Measurements from ENCODE around the gene BFAR. TPM values are rescaled to one million over a fixed set of nuclear protein-coding genes. Genes with fewer than 3 reads are reported as not detected.
"Not testable (repeated sequence)": the region's sequence is repeated elsewhere in the genome, so short reads cannot be mapped to it uniquely, and the experiment has no call there.

Gene BFAR
- total RNA-seq, 1 donor from 2014 or later, result 60.8 TPM

DNA sequence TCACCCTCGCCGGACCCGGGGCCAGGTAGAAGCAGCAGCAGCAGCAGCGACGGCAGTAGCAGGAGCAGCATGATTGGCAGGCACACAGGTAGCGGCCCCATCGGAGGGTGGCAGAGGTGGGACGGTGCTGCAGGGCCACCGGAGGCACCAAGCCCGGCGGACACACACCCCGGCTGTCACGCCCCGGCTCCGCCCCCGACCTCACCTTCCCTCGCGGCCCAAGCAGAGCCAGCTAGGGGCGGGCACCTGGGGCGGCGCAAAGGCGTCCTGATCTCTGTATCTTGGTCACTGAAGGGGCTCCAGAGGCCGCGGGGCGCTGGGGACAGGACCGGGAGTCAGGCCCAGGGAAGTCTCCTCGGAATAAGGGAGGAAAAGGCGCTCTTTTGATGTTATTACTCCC, 61.4 kb downstream of the BFAR start, which contains the start of gene PLA2G10:
Gene PLA2G10, minus strand, starts transcription at position 180 of the 400 bp plus-strand sequence. Its CDS starts 79 bp downstream, at position 101.
- DNase-seq (ENCODE audit: low read depth in 2 of 2), result not testable (repeated sequence)

DNA sequence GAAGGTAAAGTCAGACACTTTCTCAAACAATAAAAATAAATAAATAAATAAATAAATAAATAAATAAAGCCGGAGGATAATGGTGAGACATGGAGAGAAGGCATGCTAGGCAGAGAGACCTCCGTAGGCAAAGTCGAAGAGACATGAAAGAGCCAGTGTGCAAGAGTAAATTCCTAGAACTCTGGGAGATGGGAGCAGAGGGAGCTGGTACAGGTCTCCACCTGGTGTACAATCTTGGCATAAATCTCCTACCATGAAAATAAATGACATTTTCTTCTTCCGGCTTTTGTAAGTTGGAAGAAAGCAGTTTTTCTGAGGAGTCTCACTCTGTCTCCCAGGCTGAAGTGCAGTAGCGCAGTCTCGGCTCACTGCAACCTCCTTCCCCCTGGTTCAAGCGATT, 69.1 kb downstream of the BFAR start:
- not testable (repeated sequence) for DNase-seq (ENCODE audit: low read depth in 2 of 2)

DNA sequence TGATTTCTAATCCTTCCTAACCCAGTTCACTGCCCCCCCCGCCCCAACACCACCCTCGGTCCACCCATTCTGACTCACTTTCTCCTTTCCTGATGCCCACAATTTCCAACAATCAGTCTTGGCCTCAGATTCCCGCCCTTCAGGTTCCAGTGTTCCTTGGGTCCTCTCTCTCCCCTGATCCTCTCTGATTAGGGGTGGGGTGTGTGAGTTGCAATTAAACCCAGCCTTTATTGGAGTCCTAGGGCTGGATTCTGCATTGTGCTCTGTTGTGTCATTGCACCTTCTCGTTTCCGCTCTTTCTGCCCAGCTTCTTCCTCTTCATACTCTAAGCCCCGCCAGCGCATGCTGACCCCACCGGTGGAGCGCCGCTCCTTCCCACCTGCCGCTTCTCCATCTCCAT, 69.9 kb downstream of the BFAR start:
- not testable (repeated sequence) for DNase-seq (ENCODE audit: low read depth in 2 of 2)

DNA sequence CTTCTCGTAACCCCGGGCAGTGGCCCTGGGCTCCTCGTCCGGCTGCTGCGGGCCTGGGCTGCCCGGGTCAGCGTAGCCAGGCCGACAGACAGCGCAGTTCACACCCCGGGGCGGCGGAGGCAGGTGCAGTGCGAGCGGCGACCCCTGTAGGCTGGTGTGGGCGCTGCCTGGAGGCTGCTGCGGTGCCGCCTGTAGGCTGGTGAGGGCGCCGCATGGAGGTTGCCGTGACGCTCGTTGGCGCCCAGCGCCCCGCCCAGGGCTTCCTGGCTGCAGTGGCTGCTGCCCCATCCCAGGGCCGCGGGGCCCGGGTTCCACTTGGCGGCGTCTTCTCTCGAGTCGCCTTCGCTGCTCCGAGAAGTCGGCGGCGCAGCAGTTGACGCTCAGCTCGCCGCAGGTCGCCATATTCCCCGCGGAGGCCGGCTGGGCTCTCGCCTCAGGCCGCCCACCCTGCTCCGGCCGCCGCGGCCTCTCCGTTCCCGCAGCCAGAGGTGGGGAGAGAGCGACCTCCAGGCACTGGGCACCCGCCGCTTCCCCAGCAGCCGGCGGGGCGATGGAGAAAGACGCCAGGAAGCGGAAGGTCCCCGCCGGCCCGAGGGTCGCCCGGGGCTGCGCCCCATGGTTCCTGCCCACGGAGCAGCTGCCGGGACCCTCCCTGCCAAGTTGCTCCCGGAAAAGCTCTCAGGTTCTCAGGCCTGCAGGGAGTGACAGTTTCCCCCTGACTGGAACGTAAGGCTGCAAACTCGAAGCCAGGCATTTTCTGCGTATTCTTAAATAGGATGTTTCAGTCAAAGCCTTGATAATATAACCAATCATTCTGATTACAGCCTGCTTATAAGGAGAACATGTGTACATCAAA, 70.6 kb downstream of the BFAR start, which contains the start of gene NPIPA3:
Gene NPIPA3, plus strand, starts transcription at position 256 of the 856 bp plus-strand sequence. CDS start 5,533 bp downstream, outside the sequence.
- DNase-seq (ENCODE audit: low read depth in 2 of 2), result not testable (repeated sequence)

Other genes with a start within 250 kb of the BFAR start
- gene PARN, start 2.7 kb upstream of the BFAR start, total RNA-seq, result 16.4 and 18.9 TPM in 2 replicates
- gene PLA2G10, start 61.4 kb downstream of the BFAR start, total RNA-seq, result not detected in 2 replicates
- gene NPIPA3, start 70.5 kb downstream of the BFAR start, total RNA-seq, result 0.25 and 0.26 TPM in 2 replicates
- 0.26 TPM in 1 of 2 replicates, not detected in the other for gene NPIPA2, start 109.6 kb downstream of the BFAR start, total RNA-seq
- 89.6 and 121 TPM in 2 replicates for gene NOMO1, start 200.8 kb downstream of the BFAR start, total RNA-seq